ENCODE measurements around the gene SPSB4.

The SPSB4 gene

GRCh38 chr3:141094790-141095545 is 43.8 kb downstream of the SPSB4 start:
- Histone ChIP-seq H3F3A (ENCODE audit: insufficient read depth, low read length) (no peaks in the 10 kb centered on the region), H3K4me1 (ENCODE audit: low read length) (no peaks in the 10 kb centered on the region), H3K4me2 (ENCODE audit: low read depth, low read length) (no peak overlapping the region), H3K9me3 (replicated peaks; ENCODE audit: insufficient read depth, low read length) (no peaks in the 10 kb centered on the region), H3K27ac (ENCODE audit: low read length) (no peak overlapping the region), H3K27me3 (replicated peaks; ENCODE audit: insufficient read depth, low read length) (no peaks in the 10 kb centered on the region), H4K20me1 (ENCODE audit: insufficient read depth, low read length) (no peaks in the 10 kb centered on the region), H3K36me3 (replicated peaks; ENCODE audit: insufficient read depth, low read length) (no peaks in the 10 kb centered on the region), H3K79me2 (ENCODE audit: low read length) (no peaks in the 10 kb centered on the region), H2AFZ (ENCODE audit: low read length) (no peak overlapping the region), H3K4me3 (ENCODE audit: low read length) (no peak overlapping the region), H3K9ac (ENCODE audit: low read length) (no peak overlapping the region), H3K9me2 (replicated peaks; ENCODE audit: insufficient read depth, low read length) (no peaks in the 10 kb centered on the region)
- TF ChIP-seq CTCF (IDR thresholded peaks at IDR 0.05; ENCODE audit: low read length) (no peak), EZH2phosphoT487 (IDR thresholded peaks at IDR 0.05; ENCODE audit: low read length) (no peak), EZH2 (optimal IDR thresholded peaks at IDR 0.05; ENCODE audit: low read depth, low read length) (no peak)
- no peak for DNase-seq

GRCh38 chr3:141095546-141095937 is 44.4 kb downstream of the SPSB4 start:
- Histone ChIP-seq H3K9me3 (replicated peaks; ENCODE audit: insufficient read depth, low read length) (no peaks in the 10 kb centered on the region), H3K4me1 (ENCODE audit: low read length) (no peaks in the 10 kb centered on the region), H3K9ac (ENCODE audit: low read length) (no peak overlapping the region), H2AFZ (ENCODE audit: low read length) (no peak overlapping the region), H3K27ac (ENCODE audit: low read length) (no peak overlapping the region), H4K20me1 (ENCODE audit: insufficient read depth, low read length) (no peaks in the 10 kb centered on the region), H3K9me2 (replicated peaks; ENCODE audit: insufficient read depth, low read length) (no peaks in the 10 kb centered on the region), H3K27me3 (replicated peaks; ENCODE audit: insufficient read depth, low read length) (no peaks in the 10 kb centered on the region), H3K36me3 (replicated peaks; ENCODE audit: insufficient read depth, low read length) (no peaks in the 10 kb centered on the region), H3K79me2 (ENCODE audit: low read length) (no peaks in the 10 kb centered on the region), H3K4me2 (ENCODE audit: low read depth, low read length) (no peak overlapping the region), H3F3A (ENCODE audit: insufficient read depth, low read length) (no peaks in the 10 kb centered on the region), H3K4me3 (ENCODE audit: low read length) (no peak overlapping the region)
- TF ChIP-seq EZH2 (optimal IDR thresholded peaks at IDR 0.05; ENCODE audit: low read depth, low read length): no peak
- TF ChIP-seq CTCF (IDR thresholded peaks at IDR 0.05; ENCODE audit: low read length): no peak
- no peak for TF ChIP-seq EZH2phosphoT487 (IDR thresholded peaks at IDR 0.05; ENCODE audit: low read length)
- DNase-seq: no peak

GRCh38 chr3:141096164-141096563 is 45.0 kb downstream of the SPSB4 start:
- no peak overlapping the region for H3K4me3 ChIP-seq (ENCODE audit: low read length)
- TF ChIP-seq EZH2phosphoT487 (IDR thresholded peaks at IDR 0.05; ENCODE audit: low read length) (no peak), CTCF (IDR thresholded peaks at IDR 0.05; ENCODE audit: low read length) (no peak), EZH2 (optimal IDR thresholded peaks at IDR 0.05; ENCODE audit: low read depth, low read length) (no peak)
- no peaks in the 10 kb centered on the region for H3K4me1 ChIP-seq (ENCODE audit: low read length)
- H2AFZ ChIP-seq (ENCODE audit: low read length): no peak overlapping the region
- no peaks in the 10 kb centered on the region for H3K79me2 ChIP-seq (ENCODE audit: low read length)
- H3K9me3 ChIP-seq (replicated peaks; ENCODE audit: insufficient read depth, low read length): no peaks in the 10 kb centered on the region
- no peaks in the 10 kb centered on the region for H3F3A ChIP-seq (ENCODE audit: insufficient read depth, low read length)
- no peak for DNase-seq
- no peaks in the 10 kb centered on the region for H3K36me3 ChIP-seq (replicated peaks; ENCODE audit: insufficient read depth, low read length)
- no peaks in the 10 kb centered on the region for H3K27me3 ChIP-seq (replicated peaks; ENCODE audit: insufficient read depth, low read length)
- no peak overlapping the region for H3K27ac ChIP-seq (ENCODE audit: low read length)
- H3K9ac ChIP-seq (ENCODE audit: low read length): no peak overlapping the region
- no peak overlapping the region for H3K4me2 ChIP-seq (ENCODE audit: low read depth, low read length)
- H3K9me2 ChIP-seq (replicated peaks; ENCODE audit: insufficient read depth, low read length): no peaks in the 10 kb centered on the region
- H4K20me1 ChIP-seq (ENCODE audit: insufficient read depth, low read length): no peaks in the 10 kb centered on the region

Data from MM.1S (cell line).